ENCODE measurements around the gene FSIP2. TPM values are rescaled to one million over a fixed set of nuclear protein-coding genes. Genes with fewer than 3 reads are reported as not detected.
A peak's percentile ranks its signal among the peaks of the same experiment; 100 is the strongest.

The FSIP2 gene
- total and polyA plus RNA-seq, 2 of the 13 experiments (the other 11 are each of a cell fraction or from before 2014, with no cell fraction given) = 0.01 to 0.07 TPM

- WGBS (ENCODE audit: low lambda C conversion rate) = 24% methylated on average over 2 of the region's 2 CpGs
- TF ChIP-seq GABPB1 (CRISPR knock-in tag; IDR thresholded peaks at IDR 0.05) = no peak
- no peak for TF ChIP-seq ZNF660 (CRISPR knock-in tag; IDR thresholded peaks at IDR 0.05; ENCODE audit: borderline replicate concordance, low read depth)
- TF ChIP-seq TEAD3 (CRISPR knock-in tag; optimal IDR thresholded peaks at IDR 0.05; ENCODE audit: borderline replicate concordance) = peak; percentile 67
- 0 out of 2 replicates have a peak, but pooled peaks have one; percentile 19 for TF ChIP-seq SETDB1 (CRISPR knock-in tag; IDR thresholded peaks at IDR 0.05; ENCODE audit: borderline replicate concordance)
- TF ChIP-seq ZMYM4 (CRISPR knock-in tag; IDR thresholded peaks at IDR 0.05) = peak; percentile 70
- TF ChIP-seq ZNF615 (CRISPR knock-in tag; IDR thresholded peaks at IDR 0.05; ENCODE audit: borderline replicate concordance) = no peak
- no peak for TF ChIP-seq GABPA (IDR thresholded peaks at IDR 0.05; ENCODE audit: low read depth, low read length)
- no peak for TF ChIP-seq GABPA (CRISPR knock-in tag; IDR thresholded peaks at IDR 0.05; ENCODE audit: low read depth)
- TF ChIP-seq, protein P1, sequence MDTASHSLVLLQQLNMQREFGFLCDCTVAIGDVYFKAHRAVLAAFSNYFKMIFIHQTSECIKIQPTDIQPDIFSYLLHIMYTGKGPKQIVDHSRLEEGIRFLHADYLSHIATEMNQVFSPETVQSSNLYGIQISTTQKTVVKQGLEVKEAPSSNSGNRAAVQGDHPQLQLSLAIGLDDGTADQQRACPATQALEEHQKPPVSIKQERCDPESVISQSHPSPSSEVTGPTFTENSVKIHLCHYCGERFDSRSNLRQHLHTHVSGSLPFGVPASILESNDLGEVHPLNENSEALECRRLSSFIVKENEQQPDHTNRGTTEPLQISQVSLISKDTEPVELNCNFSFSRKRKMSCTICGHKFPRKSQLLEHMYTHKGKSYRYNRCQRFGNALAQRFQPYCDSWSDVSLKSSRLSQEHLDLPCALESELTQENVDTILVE (CRISPR knock-in tag; IDR thresholded peaks at IDR 0.05) = no peak
- TF ChIP-seq EP300 (IDR thresholded peaks at IDR 0.05; ENCODE audit: low read depth in 2 of 2, low read length in 2 of 2) = peak in 1 of 2 experiments; percentile 23; a peak in 1 of 4 replicates
- no peak for TF ChIP-seq EP300 (CRISPR knock-in tag; IDR thresholded peaks at IDR 0.05; ENCODE audit: borderline replicate concordance)
- TF ChIP-seq, protein P2, sequence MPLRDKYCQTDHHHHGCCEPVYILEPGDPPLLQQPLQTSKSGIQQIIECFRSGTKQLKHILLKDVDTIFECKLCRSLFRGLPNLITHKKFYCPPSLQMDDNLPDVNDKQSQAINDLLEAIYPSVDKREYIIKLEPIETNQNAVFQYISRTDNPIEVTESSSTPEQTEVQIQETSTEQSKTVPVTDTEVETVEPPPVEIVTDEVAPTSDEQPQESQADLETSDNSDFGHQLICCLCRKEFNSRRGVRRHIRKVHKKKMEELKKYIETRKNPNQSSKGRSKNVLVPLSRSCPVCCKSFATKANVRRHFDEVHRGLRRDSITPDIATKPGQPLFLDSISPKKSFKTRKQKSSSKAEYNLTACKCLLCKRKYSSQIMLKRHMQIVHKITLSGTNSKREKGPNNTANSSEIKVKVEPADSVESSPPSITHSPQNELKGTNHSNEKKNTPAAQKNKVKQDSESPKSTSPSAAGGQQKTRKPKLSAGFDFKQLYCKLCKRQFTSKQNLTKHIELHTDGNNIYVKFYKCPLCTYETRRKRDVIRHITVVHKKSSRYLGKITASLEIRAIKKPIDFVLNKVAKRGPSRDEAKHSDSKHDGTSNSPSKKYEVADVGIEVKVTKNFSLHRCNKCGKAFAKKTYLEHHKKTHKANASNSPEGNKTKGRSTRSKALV (CRISPR knock-in tag; IDR thresholded peaks at IDR 0.05) = no peak
- TF ChIP-seq ZNF431 (CRISPR knock-in tag; IDR thresholded peaks at IDR 0.05; ENCODE audit: borderline replicate concordance, low read depth) = no peak
- no peak for TF ChIP-seq ZBTB2 (CRISPR knock-in tag; IDR thresholded peaks at IDR 0.05; ENCODE audit: low read depth)
These were observed 73.0 kb downstream of the FSIP2 start for GRCh38 chr2:185811580-185811979.

More at GRCh38 chr2:185811580-185811979, 73.0 kb downstream of the FSIP2 start:
- Histone ChIP-seq H3K27ac (ENCODE audit: extremely low read length, insufficient read depth, low read length) (no peak overlapping the region), H4K20me1 (ENCODE audit: insufficient read depth, low read length) (no peaks in the 10 kb centered on the region), H3K79me2 (ENCODE audit: insufficient read depth, low read length) (no peaks in the 10 kb centered on the region), H2AFZ (ENCODE audit: low read length) (no peak overlapping the region), H3K4me1 (ENCODE audit: insufficient read depth, low read length) (peaks cover 29% of the 10 kb centered on the region), H3K4me2 (ENCODE audit: low read depth, low read length) (no peak overlapping the region; the same call in 1 of the 2 replicates), H3K4me3 (replicated peaks in 1 of 3; ENCODE audit: insufficient read depth in 1 of 3, low read depth in 2 of 3, low read length in 3 of 3) (no peak overlapping the region), H3K9me3 (ENCODE audit: low read length) (0 out of 2 replicates have a peak, but pooled peaks cover 4% of the 10 kb centered on the region), H3K9ac (ENCODE audit: insufficient read depth, low read depth, low read length) (no peak overlapping the region), H3K36me3 (replicated peaks in 1 of 2; ENCODE audit: control insufficient read depth in 1 of 2, insufficient read depth in 2 of 2, low read length in 2 of 2) (no peaks in the 10 kb centered on the region), H3K27me3 (ENCODE audit: control insufficient read depth in 1 of 2, insufficient read depth in 2 of 2, low read length in 2 of 2) (no peaks in the 10 kb centered on the region)
- ChIA-PET CTCF (ENCODE audit: low intra/inter-chr PET ratio, low total read pairs) (no interaction called here), POLR2A (no interaction called here)
- ATAC-seq = peak; percentile 86
- in situ Hi-C loops (cut with HindIII; ENCODE audit: extremely low pct_ligation_motif_present, low pct_unique_long_range_greater_than_20kb) = no loop called here
- BruUV-seq (replicated peaks) = no TSS peak
- intact Hi-C loops (cut with micrococcal nuclease; ENCODE audit: unreplicated experiment) = loop anchor here (10.0 kb wide), 2 partner anchors 293 to 673 kb away; partner anchors contain the start of gene ZC3H15
- DNase-seq (ENCODE audit: low spot score) = peak; percentile 63
- no peak for FAIRE-seq
